ENCODE measurements around the gene TENM4.

TENM4 gene

DNA sequence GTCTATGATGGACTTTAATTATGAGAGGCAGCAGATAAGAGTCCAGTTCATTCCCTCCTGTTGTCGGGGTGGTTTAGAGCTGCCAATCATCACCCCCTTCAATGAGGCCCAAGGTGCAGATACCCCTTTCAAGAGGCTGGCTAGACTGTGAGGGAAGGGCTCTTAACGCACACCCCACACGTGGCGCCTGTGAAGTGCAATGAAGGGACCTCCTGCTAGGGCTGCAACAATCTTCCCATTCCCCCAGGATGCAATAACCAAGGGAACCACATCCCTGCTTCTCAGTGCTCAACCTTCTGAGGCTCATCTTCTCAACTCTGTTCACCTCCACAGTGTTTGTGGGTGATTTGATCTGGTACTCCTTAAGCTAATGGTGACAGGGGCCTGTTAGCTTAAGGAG, 19.0 kb downstream of the TENM4 start:
- no peak for TF ChIP-seq ZNF70 (CRISPR knock-in tag; IDR thresholded peaks at IDR 0.05)
- TF ChIP-seq CSDC2 (CRISPR knock-in tag; IDR thresholded peaks at IDR 0.05) = no peak
- TF ChIP-seq RARB (CRISPR knock-in tag; IDR thresholded peaks at IDR 0.05) = no peak
- TF ChIP-seq, protein P1, sequence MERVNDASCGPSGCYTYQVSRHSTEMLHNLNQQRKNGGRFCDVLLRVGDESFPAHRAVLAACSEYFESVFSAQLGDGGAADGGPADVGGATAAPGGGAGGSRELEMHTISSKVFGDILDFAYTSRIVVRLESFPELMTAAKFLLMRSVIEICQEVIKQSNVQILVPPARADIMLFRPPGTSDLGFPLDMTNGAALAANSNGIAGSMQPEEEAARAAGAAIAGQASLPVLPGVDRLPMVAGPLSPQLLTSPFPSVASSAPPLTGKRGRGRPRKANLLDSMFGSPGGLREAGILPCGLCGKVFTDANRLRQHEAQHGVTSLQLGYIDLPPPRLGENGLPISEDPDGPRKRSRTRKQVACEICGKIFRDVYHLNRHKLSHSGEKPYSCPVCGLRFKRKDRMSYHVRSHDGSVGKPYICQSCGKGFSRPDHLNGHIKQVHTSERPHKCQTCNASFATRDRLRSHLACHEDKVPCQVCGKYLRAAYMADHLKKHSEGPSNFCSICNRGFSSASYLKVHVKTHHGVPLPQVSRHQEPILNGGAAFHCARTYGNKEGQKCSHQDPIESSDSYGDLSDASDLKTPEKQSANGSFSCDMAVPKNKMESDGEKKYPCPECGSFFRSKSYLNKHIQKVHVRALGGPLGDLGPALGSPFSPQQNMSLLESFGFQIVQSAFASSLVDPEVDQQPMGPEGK (CRISPR knock-in tag; IDR thresholded peaks at IDR 0.05; ENCODE audit: borderline replicate concordance) = no peak
- no peak for TF ChIP-seq TOX (CRISPR knock-in tag; IDR thresholded peaks at IDR 0.05; ENCODE audit: borderline replicate concordance)
- TF ChIP-seq, protein P2, sequence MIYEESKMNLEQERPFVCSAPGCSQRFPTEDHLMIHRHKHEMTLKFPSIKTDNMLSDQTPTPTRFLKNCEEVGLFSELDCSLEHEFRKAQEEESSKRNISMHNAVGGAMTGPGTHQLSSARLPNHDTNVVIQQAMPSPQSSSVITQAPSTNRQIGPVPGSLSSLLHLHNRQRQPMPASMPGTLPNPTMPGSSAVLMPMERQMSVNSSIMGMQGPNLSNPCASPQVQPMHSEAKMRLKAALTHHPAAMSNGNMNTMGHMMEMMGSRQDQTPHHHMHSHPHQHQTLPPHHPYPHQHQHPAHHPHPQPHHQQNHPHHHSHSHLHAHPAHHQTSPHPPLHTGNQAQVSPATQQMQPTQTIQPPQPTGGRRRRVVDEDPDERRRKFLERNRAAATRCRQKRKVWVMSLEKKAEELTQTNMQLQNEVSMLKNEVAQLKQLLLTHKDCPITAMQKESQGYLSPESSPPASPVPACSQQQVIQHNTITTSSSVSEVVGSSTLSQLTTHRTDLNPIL (CRISPR knock-in tag; IDR thresholded peaks at IDR 0.05; ENCODE audit: low read depth) = no peak
- no peak for TF ChIP-seq ZFP3 (CRISPR knock-in tag; IDR thresholded peaks at IDR 0.05)
- TF ChIP-seq GLIS3 (CRISPR knock-in tag; IDR thresholded peaks at IDR 0.05) = no peak
- TF ChIP-seq, protein P3, sequence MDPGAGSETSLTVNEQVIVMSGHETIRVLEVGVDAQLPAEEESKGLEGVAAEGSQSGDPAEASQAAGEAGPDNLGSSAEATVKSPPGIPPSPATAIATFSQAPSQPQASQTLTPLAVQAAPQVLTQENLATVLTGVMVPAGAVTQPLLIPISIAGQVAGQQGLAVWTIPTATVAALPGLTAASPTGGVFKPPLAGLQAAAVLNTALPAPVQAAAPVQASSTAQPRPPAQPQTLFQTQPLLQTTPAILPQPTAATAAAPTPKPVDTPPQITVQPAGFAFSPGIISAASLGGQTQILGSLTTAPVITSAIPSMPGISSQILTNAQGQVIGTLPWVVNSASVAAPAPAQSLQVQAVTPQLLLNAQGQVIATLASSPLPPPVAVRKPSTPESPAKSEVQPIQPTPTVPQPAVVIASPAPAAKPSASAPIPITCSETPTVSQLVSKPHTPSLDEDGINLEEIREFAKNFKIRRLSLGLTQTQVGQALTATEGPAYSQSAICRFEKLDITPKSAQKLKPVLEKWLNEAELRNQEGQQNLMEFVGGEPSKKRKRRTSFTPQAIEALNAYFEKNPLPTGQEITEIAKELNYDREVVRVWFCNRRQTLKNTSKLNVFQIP (CRISPR knock-in tag; IDR thresholded peaks at IDR 0.05; ENCODE audit: borderline replicate concordance, low read depth) = no peak
- no peak for TF ChIP-seq ZFP30 (CRISPR knock-in tag; IDR thresholded peaks at IDR 0.05)
- no peak for TF ChIP-seq ZC3H10 (CRISPR knock-in tag; IDR thresholded peaks at IDR 0.05)
- TF ChIP-seq BACH2 (CRISPR knock-in tag; IDR thresholded peaks at IDR 0.05; ENCODE audit: borderline replicate concordance) = no peak
- TF ChIP-seq ISL1 (CRISPR knock-in tag; IDR thresholded peaks at IDR 0.05) = no peak
- no peak for TF ChIP-seq PPARA (CRISPR knock-in tag; IDR thresholded peaks at IDR 0.05; ENCODE audit: borderline replicate concordance)
- TF ChIP-seq, protein P4, sequence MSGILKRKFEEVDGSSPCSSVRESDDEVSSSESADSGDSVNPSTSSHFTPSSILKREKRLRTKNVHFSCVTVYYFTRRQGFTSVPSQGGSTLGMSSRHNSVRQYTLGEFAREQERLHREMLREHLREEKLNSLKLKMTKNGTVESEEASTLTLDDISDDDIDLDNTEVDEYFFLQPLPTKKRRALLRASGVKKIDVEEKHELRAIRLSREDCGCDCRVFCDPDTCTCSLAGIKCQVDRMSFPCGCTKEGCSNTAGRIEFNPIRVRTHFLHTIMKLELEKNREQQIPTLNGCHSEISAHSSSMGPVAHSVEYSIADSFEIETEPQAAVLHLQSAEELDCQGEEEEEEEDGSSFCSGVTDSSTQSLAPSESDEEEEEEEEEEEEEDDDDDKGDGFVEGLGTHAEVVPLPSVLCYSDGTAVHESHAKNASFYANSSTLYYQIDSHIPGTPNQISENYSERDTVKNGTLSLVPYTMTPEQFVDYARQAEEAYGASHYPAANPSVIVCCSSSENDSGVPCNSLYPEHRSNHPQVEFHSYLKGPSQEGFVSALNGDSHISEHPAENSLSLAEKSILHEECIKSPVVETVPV (CRISPR knock-in tag; IDR thresholded peaks at IDR 0.05) = no peak
- no peak for ATAC-seq

DNA sequence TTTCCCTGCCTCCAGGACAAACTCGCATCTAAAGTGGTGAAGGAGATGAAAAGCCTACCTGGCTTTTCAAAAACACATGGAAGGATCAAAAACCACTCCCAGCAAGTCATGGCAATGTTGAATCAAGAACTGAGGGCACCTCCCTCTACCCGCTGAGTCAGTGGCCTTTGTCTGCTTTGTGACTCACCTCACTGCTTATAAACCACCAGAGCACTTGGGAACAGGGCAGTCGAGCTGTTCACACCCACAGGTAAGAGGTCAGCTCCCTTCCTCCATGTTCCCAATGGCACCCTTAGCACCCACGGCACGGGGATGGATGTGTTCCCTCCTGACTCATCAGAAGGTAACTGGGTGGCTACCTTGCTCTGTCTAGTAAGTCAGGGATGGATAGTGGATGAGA, 21.7 kb downstream of the TENM4 start:
- TF ChIP-seq ZFP30 (CRISPR knock-in tag; IDR thresholded peaks at IDR 0.05) (no peak), TOX (CRISPR knock-in tag; IDR thresholded peaks at IDR 0.05; ENCODE audit: borderline replicate concordance) (no peak), ZFP3 (CRISPR knock-in tag; IDR thresholded peaks at IDR 0.05) (no peak), GLIS3 (CRISPR knock-in tag; IDR thresholded peaks at IDR 0.05) (no peak), RARB (CRISPR knock-in tag; IDR thresholded peaks at IDR 0.05) (no peak), ISL1 (CRISPR knock-in tag; IDR thresholded peaks at IDR 0.05) (no peak), ARNTL (CRISPR knock-in tag; IDR thresholded peaks at IDR 0.05; ENCODE audit: borderline replicate concordance, low read depth) (no peak), SNAI2 (CRISPR knock-in tag; IDR thresholded peaks at IDR 0.05) (no peak), ESRRG (CRISPR knock-in tag; IDR thresholded peaks at IDR 0.05) (no peak)
- TF ChIP-seq, protein P1 (CRISPR knock-in tag; IDR thresholded peaks at IDR 0.05; ENCODE audit: borderline replicate concordance) = no peak
- TF ChIP-seq, protein P3 (CRISPR knock-in tag; IDR thresholded peaks at IDR 0.05; ENCODE audit: borderline replicate concordance, low read depth) = no peak
- TF ChIP-seq, protein P2 (CRISPR knock-in tag; IDR thresholded peaks at IDR 0.05; ENCODE audit: low read depth) = no peak
- TF ChIP-seq, protein P5, sequence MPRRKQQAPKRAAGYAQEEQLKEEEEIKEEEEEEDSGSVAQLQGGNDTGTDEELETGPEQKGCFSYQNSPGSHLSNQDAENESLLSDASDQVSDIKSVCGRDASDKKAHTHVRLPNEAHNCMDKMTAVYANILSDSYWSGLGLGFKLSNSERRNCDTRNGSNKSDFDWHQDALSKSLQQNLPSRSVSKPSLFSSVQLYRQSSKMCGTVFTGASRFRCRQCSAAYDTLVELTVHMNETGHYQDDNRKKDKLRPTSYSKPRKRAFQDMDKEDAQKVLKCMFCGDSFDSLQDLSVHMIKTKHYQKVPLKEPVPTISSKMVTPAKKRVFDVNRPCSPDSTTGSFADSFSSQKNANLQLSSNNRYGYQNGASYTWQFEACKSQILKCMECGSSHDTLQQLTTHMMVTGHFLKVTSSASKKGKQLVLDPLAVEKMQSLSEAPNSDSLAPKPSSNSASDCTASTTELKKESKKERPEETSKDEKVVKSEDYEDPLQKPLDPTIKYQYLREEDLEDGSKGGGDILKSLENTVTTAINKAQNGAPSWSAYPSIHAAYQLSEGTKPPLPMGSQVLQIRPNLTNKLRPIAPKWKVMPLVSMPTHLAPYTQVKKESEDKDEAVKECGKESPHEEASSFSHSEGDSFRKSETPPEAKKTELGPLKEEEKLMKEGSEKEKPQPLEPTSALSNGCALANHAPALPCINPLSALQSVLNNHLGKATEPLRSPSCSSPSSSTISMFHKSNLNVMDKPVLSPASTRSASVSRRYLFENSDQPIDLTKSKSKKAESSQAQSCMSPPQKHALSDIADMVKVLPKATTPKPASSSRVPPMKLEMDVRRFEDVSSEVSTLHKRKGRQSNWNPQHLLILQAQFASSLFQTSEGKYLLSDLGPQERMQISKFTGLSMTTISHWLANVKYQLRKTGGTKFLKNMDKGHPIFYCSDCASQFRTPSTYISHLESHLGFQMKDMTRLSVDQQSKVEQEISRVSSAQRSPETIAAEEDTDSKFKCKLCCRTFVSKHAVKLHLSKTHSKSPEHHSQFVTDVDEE (CRISPR knock-in tag; IDR thresholded peaks at IDR 0.05) = no peak
- ATAC-seq = no peak
